HG02840 (cell line): Measurements from ENCODE around the gene ENDOD1.
"Not testable (repeated sequence)": the region's sequence is repeated elsewhere in the genome, so short reads cannot be mapped to it uniquely, and the experiment has no call there.

ENCODE experiments used
- ATAC-seq: cut with Tn5 transposase; IDR thresholded peaks from one replicate; pipeline ENCODE4 v1.9.1; 2021; ENCODE audit warnings: mild to moderate bottlenecking, moderate library complexity, moderate number of reproducible peaks; ENCODE audit not compliant: unreplicated experiment, low FRiP score

Gene ENDOD1

GRCh38 chr11:95101935-95102334, 12.3 kb downstream of the ENDOD1 start:
- no peak for ATAC-seq

- ATAC-seq: no peak
Measured at GRCh38 chr11:95102733-95103132, 13.1 kb downstream of the ENDOD1 start.

GRCh38 chr11:95103701-95104100, 14.1 kb downstream of the ENDOD1 start:
- ATAC-seq: no peak

GRCh38 chr11:95104121-95104830, 14.6 kb downstream of the ENDOD1 start:
- ATAC-seq: no peak

- no peak for ATAC-seq
Measured at GRCh38 chr11:95104856-95105255, 15.2 kb downstream of the ENDOD1 start.

- ATAC-seq: no peak
Measured at GRCh38 chr11:95108159-95108611, 18.5 kb downstream of the ENDOD1 start.

- no peak for ATAC-seq
Measured at GRCh38 chr11:95108671-95109551, 19.3 kb downstream of the ENDOD1 start.

- ATAC-seq: not testable (repeated sequence)
Measured at GRCh38 chr11:95111471-95111870, 21.8 kb downstream of the ENDOD1 start.

GRCh38 chr11:95111923-95112540, 22.4 kb downstream of the ENDOD1 start:
- ATAC-seq: no peak

GRCh38 chr11:95115597-95115996, 26.0 kb downstream of the ENDOD1 start:
- ATAC-seq: no peak

GRCh38 chr11:95119361-95120060, 29.9 kb downstream of the ENDOD1 start:
- ATAC-seq: no peak

- no peak for ATAC-seq
Measured at GRCh38 chr11:95121698-95122097, 32.1 kb downstream of the ENDOD1 start.

GRCh38 chr11:95123556-95123955, 33.9 kb downstream of the ENDOD1 start:
- ATAC-seq: no peak

GRCh38 chr11:95128602-95129001, 39.0 kb downstream of the ENDOD1 start:
- no peak for ATAC-seq

- ATAC-seq: no peak
Measured at GRCh38 chr11:95132956-95133355, 43.3 kb downstream of the ENDOD1 start.

- ATAC-seq: no peak
Measured at GRCh38 chr11:95134491-95134890, 44.8 kb downstream of the ENDOD1 start.

GRCh38 chr11:95135155-95135554, 45.5 kb downstream of the ENDOD1 start:
- no peak for ATAC-seq

GRCh38 chr11:95135880-95136279, 46.2 kb downstream of the ENDOD1 start:
- ATAC-seq: no peak

- not testable (repeated sequence) for ATAC-seq
Measured at GRCh38 chr11:95136747-95137146, 47.1 kb downstream of the ENDOD1 start.

- no peak for ATAC-seq
Measured at GRCh38 chr11:95137299-95137698, 47.7 kb downstream of the ENDOD1 start.

- peak; percentile 80 for ATAC-seq
Measured at GRCh38 chr11:95138448-95138847, 48.8 kb downstream of the ENDOD1 start.
